Stomach (tissue), 9 donors: ENCODE data around the gene HEPACAM. TPM values are rescaled to one million over a fixed set of nuclear protein-coding genes. Genes with fewer than 3 reads are reported as not detected.

Experiments
- DNase-seq, 2 donors: peaks; one replicate each; pipeline versions ENCODE4 v3.0.0 to v3.0.0-alpha.2; 2013 to 2019
- H3K27ac ChIP-seq, 5 donors: fragments of 200-600 bp in 4 of 5; sonication (generic) in 4 of 5; one replicate each; pipeline ENCODE4 v1.5.1; 2013 to 2019; ENCODE audit warnings: mild to moderate bottlenecking in 1 of 5, moderate library complexity in 1 of 5
- H3K27me3 ChIP-seq, 3 donors: fragments of 200-600 bp; sonication (generic); one replicate each; pipeline ENCODE4 v1.5.1; 2017 to 2019; ENCODE audit warnings: mixed run types in 1 of 3
- H3K36me3 ChIP-seq, 4 donors: fragments of 200-600 bp; sonication (generic); 1 replicate in 3 of 4; 2 replicates in 1 of 4; pipeline ENCODE4 v1.5.1; 2016 to 2019
- H3K4me1 ChIP-seq, 4 donors: fragments of 200-600 bp; sonication (generic); one replicate each; pipeline ENCODE4 v1.5.1; 2016 to 2019
- H3K4me3 ChIP-seq, 4 donors: fragments of 200-600 bp; sonication (generic) in 3 of 4; one replicate each; pipeline ENCODE4 v1.5.1; 2016 to 2019; ENCODE audit warnings: mild to moderate bottlenecking in 1 of 4
- H3K9me3 ChIP-seq, 4 donors: fragments of 200-600 bp; sonication (generic); one replicate each; pipeline ENCODE4 v1.5.1; 2016 to 2019
- CTCF ChIP-seq, 7 experiments: fragments of 450-650 bp in 4 of 7; fragments of 200-600 bp in 3 of 7; sonication (generic) in 3 of 7; IDR thresholded peaks; one replicate each; pipeline ENCODE4 v1.5.1; 2016 to 2019; ENCODE audit warnings: antibody characterized with exemption in 7 of 7, control low read depth in 2 of 7, mild to moderate bottlenecking in 1 of 7
- EP300 ChIP-seq: sonication (generic); formaldehyde crosslinking; IDR thresholded peaks from one replicate; pipeline ENCODE4 v1.6.1; 2017; ENCODE audit warnings: antibody characterized with exemption
- POLR2A ChIP-seq, 4 donors: fragments of 450-650 bp; IDR thresholded peaks; one replicate each; pipeline ENCODE4 v1.6.1; 2016; ENCODE audit warnings: antibody characterized with exemption in 4 of 4, control low read depth in 2 of 4, mild to moderate bottlenecking in 1 of 4, moderate library complexity in 1 of 4
- POLR2AphosphoS5 ChIP-seq, 3 donors: sonication (generic); formaldehyde crosslinking; IDR thresholded peaks; one replicate each; pipeline ENCODE4 v1.6.1; 2016; ENCODE audit warnings: antibody characterized with exemption in 3 of 3
- WGBS, 5 donors: extraction: QIAGEN DNeasy Blood & Tissue Kit in 3 of 5; methylation state at CpG; one replicate each; pipeline versions ENCODE4 v1.1.5 to v1.1.7; 2013 to 2018; 5-methylcytosine and 5-hydroxymethylcytosine counted together
- intact Hi-C: fragments of 100-400 bp; cut with DNase I; formaldehyde crosslinking; loops from one replicate; pipeline ENCODE4 v1.15.1; 2023; ENCODE audit warnings: low total_unique reads
- polyA plus RNA-seq, 3 donors: library from polyadenylated mRNA; stranded (reverse); fragments of 200-250 nt; gene quantifications; one replicate each; pipeline ENCODE4 v1.2.3, GENCODE V29; 2013
- total RNA-seq, 5 donors: library from RNA; depleted of rRNA; stranded (reverse); fragments of >200 nt; gene quantifications; one replicate each; pipeline versions ENCODE4 v1.1.0 to v1.2.3, GENCODE V29; 2014 to 2016
- donor health status: healthy with polysubstance abuse.
- donor health status: Bipolar disorder and iron deficiency.
- donor health status: healthy.

Gene HEPACAM
- total and polyA plus RNA-seq, 8 donors: 0.10 TPM; not detected in 7

GRCh38 chr11:124884340-124884739 is 51.5 kb downstream of the HEPACAM start:
- Histone ChIP-seq H3K27ac (no peak overlapping the region), H3K4me1 (peaks cover 8 to 13% (median 12%) of the 10 kb centered on the region in 4 donors), H3K9me3 (no peaks in the 10 kb centered on the region), H3K36me3 (no peaks in the 10 kb centered on the region), H3K4me3 (no peak overlapping the region), H3K27me3 (peaks cover 0 to 31% (median 0%) of the 10 kb centered on the region in 3 donors)
- peak in 1 of 2 donors; percentile 0 for DNase-seq
- 80 to 100% (median 87%) methylated on average over 1 of the region's 1 CpG for WGBS, 5 donors
- TF ChIP-seq POLR2AphosphoS5 (IDR thresholded peaks at IDR 0.05) (no peak), EP300 (no peak), CTCF (IDR thresholded peaks at IDR 0.05) (no peak), POLR2A (IDR thresholded peaks at IDR 0.05) (no peak)
- intact Hi-C loops: no loop called here

- H3K4me1 ChIP-seq: peaks cover 8 to 16% (median 13%) of the 10 kb centered on the region in 4 donors
- no peak overlapping the region for H3K4me3 ChIP-seq
- peak in 1 of 2 donors; percentile 34 for DNase-seq
- intact Hi-C loops: no loop called here
- peak overlapping the region in 3 of 5 donors; percentile 24 to 72 (median 43) for H3K27ac ChIP-seq
- 44 to 53% (median 46%) methylated on average over 11 of the region's 11 CpGs for WGBS, 5 donors
- no peaks in the 10 kb centered on the region for H3K9me3 ChIP-seq
- H3K27me3 ChIP-seq: peaks cover 0 to 30% (median 0%) of the 10 kb centered on the region in 3 donors
- TF ChIP-seq POLR2AphosphoS5 (IDR thresholded peaks at IDR 0.05): peak in 1 of 3 donors; percentile 14
- no peak for TF ChIP-seq CTCF (IDR thresholded peaks at IDR 0.05)
- no peaks in the 10 kb centered on the region for H3K36me3 ChIP-seq
Measured at GRCh38 chr11:124882339-124883071, 53.3 kb downstream of the HEPACAM start.

- TF ChIP-seq POLR2AphosphoS5 (IDR thresholded peaks at IDR 0.05) (no peak), EP300 (no peak), POLR2A (IDR thresholded peaks at IDR 0.05) (no peak), CTCF (IDR thresholded peaks at IDR 0.05) (no peak)
- H3K4me3 ChIP-seq: no peak overlapping the region
- peaks cover 0 to 21% (median 6%) of the 10 kb centered on the region in 3 donors for H3K27me3 ChIP-seq
Measured at GRCh38 chr11:124880958-124881357, 54.9 kb downstream of the HEPACAM start.

GRCh38 chr11:124880290-124880611 is 55.6 kb downstream of the HEPACAM start:
- no peaks in the 10 kb centered on the region for H3K36me3 ChIP-seq
- H3K27me3 ChIP-seq: peaks cover 0 to 21% (median 6%) of the 10 kb centered on the region in 3 donors
- H3K27ac ChIP-seq: peak overlapping the region in 1 of 5 donors; percentile 20
- no peak for TF ChIP-seq CTCF (IDR thresholded peaks at IDR 0.05)
- no peak for TF ChIP-seq EP300
- no peak for TF ChIP-seq POLR2AphosphoS5 (IDR thresholded peaks at IDR 0.05)
- no peak for TF ChIP-seq POLR2A (IDR thresholded peaks at IDR 0.05)
- peaks cover 22 to 36% (median 31%) of the 10 kb centered on the region in 4 donors for H3K4me1 ChIP-seq
- no peak for DNase-seq
- 65 to 82% (median 75%) methylated on average over 10 of the region's 10 CpGs for WGBS, 5 donors
- no peaks in the 10 kb centered on the region for H3K9me3 ChIP-seq
- intact Hi-C loops: no loop called here
- no peak overlapping the region for H3K4me3 ChIP-seq

More at GRCh38 chr11:124880958-124881357, 54.9 kb downstream of the HEPACAM start:
- no peak for DNase-seq
- Histone ChIP-seq H3K36me3 (no peaks in the 10 kb centered on the region), H3K9me3 (no peaks in the 10 kb centered on the region), H3K4me1 (peaks cover 19 to 29% (median 26%) of the 10 kb centered on the region in 4 donors), H3K27ac (no peak overlapping the region)
- intact Hi-C loops: no loop called here
- WGBS, 5 donors: 68 to 87% (median 81%) methylated on average over 3 of the region's 3 CpGs
